Central memory CD8-positive, alpha-beta T cell (primary cell): ENCODE data around the gene SHOC2.

Experiments
- ATAC-seq: fragments of 150-1000 bp; cut with Tn5 transposase; replicated peaks from 2 replicates; pipeline ENCODE4 v1.10.0; 2022; ENCODE audit warnings: mild to moderate bottlenecking, moderate FRiP score, moderate number of reproducible peaks; ENCODE audit not compliant: poor library complexity, severe bottlenecking; ENCODE audit errors: extremely low read depth
- DNase-seq, 2 donors: peaks; one replicate each; pipeline ENCODE4 v3.0.0; 2021; ENCODE audit warnings: low spot score in 2 of 2
- H3K27ac Mint-ChIP-seq: one replicate; pipeline ENCODE4 v1.8.0; 2022; ENCODE audit warnings: low read depth, mild to moderate bottlenecking, moderate library complexity, mixed read lengths
- H3K27me3 Mint-ChIP-seq: one replicate; pipeline ENCODE4 v1.8.0; 2022; ENCODE audit warnings: mixed read lengths
- H3K36me3 Mint-ChIP-seq: one replicate; pipeline ENCODE4 v1.8.0; 2022; ENCODE audit warnings: mild to moderate bottlenecking, moderate library complexity, mixed read lengths; ENCODE audit not compliant: insufficient read depth
- H3K4me1 Mint-ChIP-seq: one replicate; pipeline ENCODE4 v1.8.0; 2022; ENCODE audit warnings: mixed read lengths
- H3K4me3 Mint-ChIP-seq: one replicate; pipeline ENCODE4 v1.8.0; 2022; ENCODE audit warnings: mild to moderate bottlenecking, moderate library complexity, mixed read lengths
- H3K9me3 Mint-ChIP-seq: one replicate; pipeline ENCODE4 v1.8.0; 2022; ENCODE audit warnings: mixed read lengths

The SHOC2 gene

DNA sequence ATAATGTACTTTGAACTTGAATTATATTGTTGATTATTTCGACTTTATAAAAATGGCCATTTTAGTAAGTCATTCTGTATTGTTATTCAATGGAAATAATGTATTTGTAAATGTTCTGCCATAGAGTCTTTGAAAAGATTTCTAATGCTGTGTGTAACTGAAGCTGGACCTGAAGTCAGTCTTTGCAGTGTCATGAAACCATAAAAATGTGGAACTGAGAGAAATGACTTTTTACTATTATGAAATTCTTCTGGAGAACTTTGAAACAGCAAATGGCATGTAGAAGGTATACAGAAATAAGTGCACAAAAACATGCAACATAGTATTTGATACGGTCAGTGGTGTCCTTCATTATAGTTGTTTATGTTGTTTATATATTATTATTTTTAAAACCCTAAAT lies 97.7 kb downstream of the SHOC2 start:
- Mint-ChIP-seq H3K27me3 (no peaks in the 10 kb centered on the region), H3K4me1 (peaks cover 10% of the 10 kb centered on the region), H3K36me3 (peaks cover 20% of the 10 kb centered on the region), H3K4me3 (no peak overlapping the region), H3K9me3 (no peaks in the 10 kb centered on the region), H3K27ac (no peak overlapping the region)
- ATAC-seq: no peak
- no peak for DNase-seq

DNA sequence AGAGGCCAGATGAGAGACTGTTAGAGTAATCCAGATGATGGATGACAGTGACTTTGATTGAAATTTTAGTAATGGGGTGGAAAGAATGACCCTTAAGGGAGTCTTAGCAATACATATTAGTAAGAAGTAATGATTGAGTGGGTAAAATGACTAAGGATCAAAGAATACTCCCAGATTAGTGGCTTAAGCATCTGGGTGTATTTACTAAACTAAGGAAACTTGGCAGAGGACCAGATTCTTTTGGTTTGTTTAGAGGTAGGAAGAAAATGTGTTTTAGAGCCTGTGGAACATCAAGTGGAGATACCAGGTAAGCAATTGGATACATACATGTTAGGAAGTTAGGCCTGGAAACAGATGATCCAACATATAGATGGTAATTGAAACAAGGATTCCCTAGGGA lies 98.6 kb downstream of the SHOC2 start:
- Mint-ChIP-seq H3K4me1 (peaks cover 10% of the 10 kb centered on the region), H3K36me3 (peaks cover 16% of the 10 kb centered on the region), H3K27me3 (no peaks in the 10 kb centered on the region), H3K9me3 (no peaks in the 10 kb centered on the region), H3K4me3 (no peak overlapping the region), H3K27ac (no peak overlapping the region)
- DNase-seq (no peak), ATAC-seq (no peak)

DNA sequence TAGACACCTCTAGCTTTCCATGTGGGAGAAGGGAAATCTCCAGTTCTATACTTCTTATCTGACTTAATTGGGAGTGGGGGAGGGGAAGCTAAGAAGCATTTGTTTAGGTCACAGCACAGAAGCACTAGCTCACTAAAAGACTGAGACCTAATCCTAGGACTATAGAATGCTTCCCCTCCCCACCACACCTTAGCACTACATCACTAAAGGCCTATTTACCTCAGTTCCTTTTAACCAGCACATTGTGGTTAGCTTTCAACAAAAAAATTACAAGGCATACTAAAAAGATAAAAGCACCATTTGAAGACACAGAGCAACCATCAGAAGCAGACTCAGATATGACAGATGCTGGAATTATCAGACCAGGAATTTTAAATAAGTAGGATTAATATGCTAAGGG lies 103.7 kb downstream of the SHOC2 start:
- Mint-ChIP-seq H3K9me3 (peaks cover 6% of the 10 kb centered on the region), H3K4me1 (peaks cover 4% of the 10 kb centered on the region), H3K4me3 (no peak overlapping the region), H3K27ac (no peak overlapping the region), H3K27me3 (no peaks in the 10 kb centered on the region), H3K36me3 (peaks cover 9% of the 10 kb centered on the region)
- no peak for ATAC-seq
- no peak for DNase-seq

DNA sequence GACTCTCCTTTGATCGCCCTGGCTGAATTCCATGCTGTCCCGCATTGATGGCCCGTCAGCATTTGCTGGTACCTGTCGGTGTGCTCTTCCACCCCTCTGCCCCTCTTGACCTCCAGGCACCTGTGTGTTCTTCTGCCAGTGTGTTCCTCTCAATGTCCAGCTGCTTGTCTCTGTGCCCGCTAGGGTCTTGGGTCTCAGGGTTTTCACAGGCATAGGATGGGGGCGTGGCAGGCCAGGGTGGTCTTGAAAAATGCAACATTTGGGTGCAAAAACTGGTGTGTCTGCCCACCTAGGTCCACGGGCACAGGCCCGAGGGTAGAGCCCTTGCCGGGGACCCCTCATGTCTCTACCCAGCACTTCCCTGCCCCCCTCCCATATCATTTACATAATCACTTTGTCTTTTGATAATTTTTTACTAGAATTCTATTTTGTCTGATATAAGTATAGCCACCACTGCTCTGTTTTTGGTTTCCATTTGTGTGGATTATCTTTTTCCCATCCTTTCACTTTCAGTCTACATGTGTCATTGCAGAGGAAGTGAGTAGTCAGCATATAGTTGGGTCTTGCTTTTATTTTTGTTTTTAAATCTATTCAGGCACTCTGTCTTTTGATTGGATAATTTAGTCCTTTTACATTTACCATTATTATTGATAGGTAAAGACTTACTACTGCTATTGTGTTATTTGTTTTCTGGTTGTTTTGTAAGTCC lies 110.8 kb downstream of the SHOC2 start:
- no peak overlapping the region for H3K27ac Mint-ChIP-seq
- peaks cover 5% of the 10 kb centered on the region for H3K9me3 Mint-ChIP-seq
- H3K27me3 Mint-ChIP-seq: no peaks in the 10 kb centered on the region

DNA sequence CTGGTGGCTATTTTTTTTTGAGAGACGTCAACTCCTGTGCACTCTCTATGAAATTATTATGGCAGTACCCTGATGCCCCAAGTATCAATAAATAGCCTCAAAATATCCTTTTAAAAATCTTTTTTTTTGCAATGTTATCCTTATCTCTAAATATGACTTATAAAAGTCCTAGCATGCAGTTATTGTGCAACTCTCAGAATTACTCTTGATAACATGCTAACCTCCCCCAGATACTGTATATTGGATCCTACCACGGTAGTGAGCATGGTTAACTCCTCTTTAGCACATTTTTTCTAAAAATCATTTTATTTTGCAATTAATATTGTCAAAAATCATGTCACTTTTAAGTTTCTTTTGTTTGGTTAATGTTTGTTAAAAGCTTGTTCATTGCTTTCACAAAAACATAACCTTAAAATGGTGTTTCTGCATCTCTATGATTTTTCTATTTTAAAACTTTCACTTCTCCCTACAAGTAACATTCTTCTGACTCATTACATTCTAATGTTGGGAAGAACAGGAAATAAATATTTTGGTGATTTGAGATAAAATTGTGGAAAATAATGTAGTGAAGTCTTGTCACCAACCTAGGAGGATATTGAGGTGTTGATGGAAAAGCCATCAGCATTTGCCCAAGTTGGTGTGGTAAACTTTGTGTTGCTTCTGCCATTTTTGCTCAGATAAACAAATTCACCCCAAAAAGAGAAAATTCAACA lies 115.3 kb downstream of the SHOC2 start:
- peaks cover 5% of the 10 kb centered on the region for H3K36me3 Mint-ChIP-seq
- H3K9me3 Mint-ChIP-seq: peaks cover 7% of the 10 kb centered on the region
- peaks cover 7% of the 10 kb centered on the region for H3K27me3 Mint-ChIP-seq
- DNase-seq (no peak), ATAC-seq (no peak)
- peaks cover 9% of the 10 kb centered on the region for H3K4me1 Mint-ChIP-seq
- H3K4me3 Mint-ChIP-seq: no peak overlapping the region
- H3K27ac Mint-ChIP-seq: no peak overlapping the region

More for the DNA sequence above, 110.8 kb downstream of the SHOC2 start:
- H3K4me3 Mint-ChIP-seq: no peak overlapping the region
- ATAC-seq (no peak), DNase-seq (no peak)
- H3K36me3 Mint-ChIP-seq: peaks cover 3% of the 10 kb centered on the region
- peaks cover 15% of the 10 kb centered on the region for H3K4me1 Mint-ChIP-seq

DNA sequence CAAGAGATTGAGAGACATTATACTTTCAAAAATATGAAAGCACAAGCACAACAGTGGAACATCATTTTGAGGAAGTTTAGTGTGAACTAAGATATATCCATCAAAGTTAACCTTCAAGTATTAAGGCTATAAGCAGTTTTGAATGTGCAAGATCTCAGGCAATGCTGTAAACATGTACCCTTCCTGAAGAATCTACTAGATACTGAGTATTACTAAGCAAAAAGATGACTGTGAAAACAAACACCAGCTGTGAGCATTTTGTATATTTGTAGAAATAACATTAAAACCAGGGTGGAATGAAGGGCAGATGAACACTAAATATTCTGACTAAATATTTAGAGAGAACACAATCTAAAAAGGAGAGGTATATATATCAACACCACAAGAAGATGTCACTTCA lies 116.1 kb downstream of the SHOC2 start:
- Mint-ChIP-seq H3K27ac (no peak overlapping the region), H3K36me3 (peaks cover 5% of the 10 kb centered on the region), H3K27me3 (peaks cover 11% of the 10 kb centered on the region), H3K4me1 (peaks cover 1% of the 10 kb centered on the region), H3K9me3 (peaks cover 10% of the 10 kb centered on the region), H3K4me3 (no peak overlapping the region)
- DNase-seq (no peak), ATAC-seq (no peak)

DNA sequence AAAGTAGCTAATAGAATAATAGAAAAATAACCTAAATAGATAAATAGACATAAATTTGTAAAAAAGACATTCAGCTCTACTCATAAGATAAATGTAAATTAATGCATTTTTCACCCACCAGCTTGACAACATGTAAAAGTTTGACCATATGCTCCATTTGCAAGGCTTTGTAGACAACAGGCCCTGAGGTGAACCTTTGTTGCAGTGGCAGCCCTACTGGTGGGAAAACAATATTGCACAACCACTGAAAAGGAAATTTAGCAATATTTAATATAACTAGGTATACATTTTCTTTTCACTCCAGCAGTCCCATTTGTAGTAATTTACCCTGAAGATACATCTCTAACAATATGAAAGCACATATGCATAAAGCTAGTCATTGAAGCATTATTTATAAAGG lies 118.5 kb downstream of the SHOC2 start:
- H3K27ac Mint-ChIP-seq: no peak overlapping the region
- peaks cover 26% of the 10 kb centered on the region for H3K27me3 Mint-ChIP-seq
- DNase-seq (no peak), ATAC-seq (no peak)
- H3K9me3 Mint-ChIP-seq: peaks cover 23% of the 10 kb centered on the region
- H3K36me3 Mint-ChIP-seq: peaks cover 5% of the 10 kb centered on the region
- H3K4me1 Mint-ChIP-seq: no peaks in the 10 kb centered on the region
- no peak overlapping the region for H3K4me3 Mint-ChIP-seq

DNA sequence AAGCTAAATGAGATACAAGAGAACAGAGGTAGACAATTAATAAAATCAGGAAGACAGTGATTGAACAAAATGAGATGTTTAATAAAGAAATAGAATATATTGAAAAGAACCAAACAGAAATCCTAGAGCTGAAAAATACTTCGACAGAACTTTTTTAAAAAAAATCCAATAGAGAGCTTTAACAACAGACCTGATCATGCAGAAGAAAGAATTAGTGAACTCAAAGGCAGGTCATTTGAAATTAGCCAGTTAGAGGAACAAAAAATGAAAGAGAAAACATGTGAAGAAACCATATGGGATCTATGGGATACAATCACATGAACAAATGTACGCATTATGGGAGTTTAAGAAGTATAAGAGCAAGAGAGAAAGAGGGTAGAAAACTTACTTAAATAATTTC lies 120.1 kb downstream of the SHOC2 start:
- H3K4me1 Mint-ChIP-seq: no peaks in the 10 kb centered on the region
- DNase-seq (no peak), ATAC-seq (no peak)
- H3K9me3 Mint-ChIP-seq: peaks cover 23% of the 10 kb centered on the region
- no peak overlapping the region for H3K27ac Mint-ChIP-seq
- H3K27me3 Mint-ChIP-seq: peaks cover 33% of the 10 kb centered on the region
- H3K4me3 Mint-ChIP-seq: no peak overlapping the region
- peaks cover 3% of the 10 kb centered on the region for H3K36me3 Mint-ChIP-seq

DNA sequence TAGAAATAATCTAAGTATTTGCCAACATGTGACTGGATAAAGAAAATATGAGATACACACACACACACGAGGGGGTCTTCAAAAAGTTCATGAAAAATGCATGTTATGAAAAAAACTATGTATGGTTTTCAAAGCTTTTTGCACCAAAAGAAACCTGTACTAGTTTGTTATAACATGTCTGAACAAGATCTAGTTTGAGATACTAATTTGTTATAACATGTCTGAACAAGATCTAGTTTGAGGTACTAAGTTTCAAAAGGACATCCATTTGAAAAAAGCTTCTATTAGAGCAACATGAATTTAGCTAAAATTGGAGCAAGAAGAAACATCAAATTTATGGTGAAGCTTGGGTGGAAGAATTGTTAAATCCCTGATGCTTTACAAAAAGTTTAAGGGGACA lies 137.6 kb downstream of the SHOC2 start:
- H3K27ac Mint-ChIP-seq: no peak overlapping the region
- no peaks in the 10 kb centered on the region for H3K36me3 Mint-ChIP-seq
- peaks cover 56% of the 10 kb centered on the region for H3K27me3 Mint-ChIP-seq
- H3K4me3 Mint-ChIP-seq: no peak overlapping the region
- H3K4me1 Mint-ChIP-seq: no peaks in the 10 kb centered on the region
- peaks cover 5% of the 10 kb centered on the region for H3K9me3 Mint-ChIP-seq
- DNase-seq (no peak), ATAC-seq (no peak)
